Measurements from ENCODE around the gene CCL14. TPM values are rescaled to one million over a fixed set of nuclear protein-coding genes. Genes with fewer than 3 reads are reported as not detected.
A peak's percentile ranks its signal among the peaks of the same experiment; 100 is the strongest.

Gene CCL14
- total RNA-seq, 5 donors from 2014 or later (not counting 1 experiment from before 2014, with no cell fraction given) = not detected

GRCh38 chr17:35973333-35974260 lies 12.9 kb downstream of the CCL14 start:
- H3K27me3 ChIP-seq (replicated peaks in 1 of 2; ENCODE audit: control insufficient read depth in 2 of 2, extremely low read depth in 1 of 2, insufficient read depth in 2 of 2, low read length in 1 of 2) = peaks cover 0 to 3% of the 10 kb centered on the region in 2 experiments
- POLR2A ChIA-PET = interaction anchor here in 1 of 2 donors (0.6 kb wide), 1 partner anchor 54 kb away, joined by 6 read pairs; no protein-coding TSS in a partner anchor
- H3K27ac Mint-ChIP-seq = no peak overlapping the region
- CTCF ChIA-PET = interaction anchor here in 1 of 2 donors (0.6 kb wide), 1 partner anchor 11 kb away, joined by 3 read pairs; no protein-coding TSS in a partner anchor
- no peaks in the 10 kb centered on the region for H3K36me3 ChIP-seq (ENCODE audit: control insufficient read depth in 2 of 2, extremely low read depth in 1 of 2, insufficient read depth in 1 of 2, low read length in 1 of 2)
- no peak overlapping the region for H3K4me3 ChIP-seq (ENCODE audit: control insufficient read depth in 1 of 2, extremely low read depth in 1 of 2, low read length in 1 of 2)
- H3K4me3 Mint-ChIP-seq = no peak overlapping the region
- WGBS (ENCODE audit: insufficient coverage) = 62% methylated on average over 5 of the region's 10 CpGs
- H3K36me3 Mint-ChIP-seq = no peaks in the 10 kb centered on the region
- H3K27ac ChIP-seq (ENCODE audit: low read length) = no peak overlapping the region
- H3K9me3 Mint-ChIP-seq = no peaks in the 10 kb centered on the region
- ATAC-seq (replicated peaks in 1 of 4) = no peak
- H3K9me3 ChIP-seq = no peaks in the 10 kb centered on the region
- no peak for DNase-seq
- peaks cover 0 to 6% (median 4%) of the 10 kb centered on the region in 3 donors for H3K4me1 Mint-ChIP-seq
- H3K27me3 Mint-ChIP-seq = peaks cover 0 to 7% of the 10 kb centered on the region in 2 donors
- peaks cover 0 to 5% of the 10 kb centered on the region in 2 experiments for H3K4me1 ChIP-seq (ENCODE audit: control insufficient read depth in 1 of 2, extremely low read depth in 1 of 2, insufficient read depth in 2 of 2, low read length in 2 of 2)

GRCh38 chr17:35972945-35973332 lies 13.6 kb downstream of the CCL14 start:
- 71% methylated on average over 1 of the region's 4 CpGs for WGBS (ENCODE audit: insufficient coverage)
- Mint-ChIP-seq H3K27ac (no peak overlapping the region), H3K27me3 (peaks cover 0 to 6% of the 10 kb centered on the region in 2 donors), H3K9me3 (no peaks in the 10 kb centered on the region), H3K36me3 (no peaks in the 10 kb centered on the region), H3K4me1 (peaks cover 0 to 6% (median 4%) of the 10 kb centered on the region in 3 donors), H3K4me3 (no peak overlapping the region)
- H3K4me3 ChIP-seq (ENCODE audit: control insufficient read depth in 1 of 2, extremely low read depth in 1 of 2, low read length in 1 of 2) = no peak overlapping the region
- H3K36me3 ChIP-seq (ENCODE audit: control insufficient read depth in 2 of 2, extremely low read depth in 1 of 2, insufficient read depth in 1 of 2, low read length in 1 of 2) = no peaks in the 10 kb centered on the region
- H3K27me3 ChIP-seq (replicated peaks in 1 of 2; ENCODE audit: control insufficient read depth in 2 of 2, extremely low read depth in 1 of 2, insufficient read depth in 2 of 2, low read length in 1 of 2) = peaks cover 0 to 3% of the 10 kb centered on the region in 2 experiments
- ChIA-PET POLR2A (interaction anchor here in 1 of 2 donors (0.6 kb wide), 1 partner anchor 53 kb away, joined by 6 read pairs; no protein-coding TSS in a partner anchor), CTCF (interaction anchor here in 1 of 2 donors (0.6 kb wide), 1 partner anchor 10 kb away, joined by 3 read pairs; no protein-coding TSS in a partner anchor)
- H3K9me3 ChIP-seq = no peaks in the 10 kb centered on the region
- H3K27ac ChIP-seq (ENCODE audit: low read length) = no peak overlapping the region
- peaks cover 0 to 5% of the 10 kb centered on the region in 2 experiments for H3K4me1 ChIP-seq (ENCODE audit: control insufficient read depth in 1 of 2, extremely low read depth in 1 of 2, insufficient read depth in 2 of 2, low read length in 2 of 2)
- DNase-seq (no peak), ATAC-seq (replicated peaks in 1 of 4) (no peak)

- ChIA-PET CTCF (no interaction called here), POLR2A (no interaction called here)
- no peaks in the 10 kb centered on the region for H3K9me3 Mint-ChIP-seq
- DNase-seq (no peak), ATAC-seq (replicated peaks in 1 of 4) (no peak)
- peaks cover 0 to 3% of the 10 kb centered on the region in 2 donors for H3K27me3 Mint-ChIP-seq
- 83% methylated on average over 6 of the region's 6 CpGs for WGBS (ENCODE audit: insufficient coverage)
- Histone ChIP-seq H3K4me3 (ENCODE audit: control insufficient read depth in 1 of 2, extremely low read depth in 1 of 2, low read length in 1 of 2) (no peak overlapping the region), H3K4me1 (ENCODE audit: control insufficient read depth in 1 of 2, extremely low read depth in 1 of 2, insufficient read depth in 2 of 2, low read length in 2 of 2) (peaks cover 0 to 5% of the 10 kb centered on the region in 2 experiments), H3K36me3 (ENCODE audit: control insufficient read depth in 2 of 2, extremely low read depth in 1 of 2, insufficient read depth in 1 of 2, low read length in 1 of 2) (no peaks in the 10 kb centered on the region), H3K27ac (ENCODE audit: low read length) (no peak overlapping the region), H3K27me3 (replicated peaks in 1 of 2; ENCODE audit: control insufficient read depth in 2 of 2, extremely low read depth in 1 of 2, insufficient read depth in 2 of 2, low read length in 1 of 2) (peaks cover 0 to 1% of the 10 kb centered on the region in 2 experiments), H3K9me3 (no peaks in the 10 kb centered on the region)
- H3K4me1 Mint-ChIP-seq = peaks cover 0 to 6% (median 4%) of the 10 kb centered on the region in 3 donors
- no peak overlapping the region for H3K27ac Mint-ChIP-seq
- H3K36me3 Mint-ChIP-seq = no peaks in the 10 kb centered on the region
- no peak overlapping the region for H3K4me3 Mint-ChIP-seq
These were observed 14.0 kb downstream of the CCL14 start for GRCh38 chr17:35972535-35972934.

- Mint-ChIP-seq H3K4me3 (no peak overlapping the region), H3K9me3 (no peaks in the 10 kb centered on the region), H3K27me3 (peaks cover 0 to 3% of the 10 kb centered on the region in 2 donors), H3K36me3 (no peaks in the 10 kb centered on the region), H3K27ac (no peak overlapping the region), H3K4me1 (peaks cover 0 to 6% (median 4%) of the 10 kb centered on the region in 3 donors)
- Histone ChIP-seq H3K9me3 (no peaks in the 10 kb centered on the region), H3K36me3 (ENCODE audit: control insufficient read depth in 2 of 2, extremely low read depth in 1 of 2, insufficient read depth in 1 of 2, low read length in 1 of 2) (no peaks in the 10 kb centered on the region), H3K27me3 (replicated peaks in 1 of 2; ENCODE audit: control insufficient read depth in 2 of 2, extremely low read depth in 1 of 2, insufficient read depth in 2 of 2, low read length in 1 of 2) (no peaks in the 10 kb centered on the region), H3K4me1 (ENCODE audit: control insufficient read depth in 1 of 2, extremely low read depth in 1 of 2, insufficient read depth in 2 of 2, low read length in 2 of 2) (peaks cover 0 to 5% of the 10 kb centered on the region in 2 experiments), H3K27ac (ENCODE audit: low read length) (no peak overlapping the region), H3K4me3 (ENCODE audit: control insufficient read depth in 1 of 2, extremely low read depth in 1 of 2, low read length in 1 of 2) (no peak overlapping the region)
- no CpG with 5 or more reads among the region's 1 CpG for WGBS (ENCODE audit: insufficient coverage)
- ChIA-PET POLR2A (no interaction called here), CTCF (interaction anchor here in 1 of 2 donors (1.3 kb wide), 1 partner anchor 177 kb away, joined by 3 read pairs; no protein-coding TSS in a partner anchor)
- ATAC-seq (replicated peaks in 1 of 4) = no peak
- DNase-seq = no peak
These were observed 14.5 kb downstream of the CCL14 start for GRCh38 chr17:35972066-35972465.

- Histone ChIP-seq H3K4me1 (ENCODE audit: control insufficient read depth in 1 of 2, extremely low read depth in 1 of 2, insufficient read depth in 2 of 2, low read length in 2 of 2) (peaks cover 0 to 5% of the 10 kb centered on the region in 2 experiments), H3K36me3 (ENCODE audit: control insufficient read depth in 2 of 2, extremely low read depth in 1 of 2, insufficient read depth in 1 of 2, low read length in 1 of 2) (no peaks in the 10 kb centered on the region), H3K27me3 (replicated peaks in 1 of 2; ENCODE audit: control insufficient read depth in 2 of 2, extremely low read depth in 1 of 2, insufficient read depth in 2 of 2, low read length in 1 of 2) (no peaks in the 10 kb centered on the region), H3K4me3 (ENCODE audit: control insufficient read depth in 1 of 2, extremely low read depth in 1 of 2, low read length in 1 of 2) (no peak overlapping the region), H3K27ac (ENCODE audit: low read length) (no peak overlapping the region), H3K9me3 (no peaks in the 10 kb centered on the region)
- CTCF ChIA-PET = interaction anchor here (0.6 to 1.4 kb wide), 16 partner anchors 9 to 520 kb away, joined by 3 to 19 read pairs (median 3); no protein-coding TSS in a partner anchor
- Mint-ChIP-seq H3K36me3 (no peaks in the 10 kb centered on the region), H3K27me3 (no peaks in the 10 kb centered on the region), H3K4me3 (no peak overlapping the region), H3K9me3 (no peaks in the 10 kb centered on the region), H3K27ac (no peak overlapping the region), H3K4me1 (peaks cover 0 to 4% (median 2%) of the 10 kb centered on the region in 3 donors)
- ATAC-seq (replicated peaks in 1 of 4) = peak in 3 of 4 experiments; percentile 28 to 64 (median 53)
- DNase-seq = peak; percentile 20 to 83 (median 60)
- 14% methylated on average over 4 of the region's 8 CpGs for WGBS (ENCODE audit: insufficient coverage)
- POLR2A ChIA-PET = interaction anchor here in 1 of 2 donors (0.6 kb wide), 1 partner anchor 1778 kb away, joined by 4 read pairs; no protein-coding TSS in a partner anchor
These were observed 16.8 kb downstream of the CCL14 start for GRCh38 chr17:35969558-35970380.
